Uterus (tissue), 2 donors: Measurements from ENCODE around the gene CIPC.

Source experiments
- CTCF ChIP-seq, 4 experiments: fragments of 200-600 bp in 2 of 4; fragments of 450-650 bp in 2 of 4; sonication (generic) in 2 of 4; IDR thresholded peaks; one replicate each; pipeline ENCODE4 v1.5.1; 2016 to 2019; ENCODE audit warnings: antibody characterized with exemption in 4 of 4, mild to moderate bottlenecking in 2 of 4, moderate library complexity in 1 of 4
- POLR2A ChIP-seq, 2 donors: fragments of 450-650 bp; IDR thresholded peaks; one replicate each; pipeline ENCODE4 v1.6.1; 2016; ENCODE audit warnings: antibody characterized with exemption in 2 of 2, mild to moderate bottlenecking in 1 of 2, moderate library complexity in 1 of 2

GRCh38 chr14:77105145-77105939 lies 7.3 kb downstream of the CIPC start:
- no peak for TF ChIP-seq CTCF (IDR thresholded peaks at IDR 0.05)
- no peak for TF ChIP-seq POLR2A (IDR thresholded peaks at IDR 0.05)
